ENCODE data around the gene GHRHR. TPM values are rescaled to one million over a fixed set of nuclear protein-coding genes. Genes with fewer than 3 reads are reported as not detected.

GHRHR gene
- total and polyA plus RNA-seq, 2 of the 4 experiments (the other 2 are of a cell fraction), result not detected

GRCh38 chr7:30992414-30992813, 28.7 kb downstream of the GHRHR start:
- H3K4ac ChIP-seq (ENCODE audit: low read depth, low read length), result no peak overlapping the region
- no peak overlapping the region for H4K5ac ChIP-seq (ENCODE audit: low read depth, low read length)
- H4K91ac ChIP-seq (ENCODE audit: insufficient read depth, low read depth, low read length), result no peak overlapping the region
- no peak overlapping the region for H3K56ac ChIP-seq (ENCODE audit: extremely low read depth, insufficient read depth, low read length)
- no peak overlapping the region for H2AK5ac ChIP-seq (ENCODE audit: low read depth, low read length)
- ChIA-PET CTCF (no interaction called here), POLR2A (ENCODE audit: unreplicated experiment) (no interaction called here)
- dilution Hi-C loops (cut with HindIII; ENCODE audit: low sequenced_read_pairs, unreplicated experiment), result no loop called here
- peaks cover under 1% of the 10 kb centered on the region; the same call in 1 of the 2 replicates for H3K27me3 ChIP-seq (ENCODE audit: control insufficient read depth, insufficient read depth, low read length)
- no peak overlapping the region for H3K4me3 ChIP-seq (ENCODE audit: insufficient read depth, low read depth, low read length)
- no peak overlapping the region for H3K27ac ChIP-seq (ENCODE audit: insufficient read depth, low read length)
- H3K36me3 ChIP-seq (ENCODE audit: control insufficient read depth, insufficient read depth, low read length), result no peaks in the 10 kb centered on the region
- no peaks in the 10 kb centered on the region for H4K20me1 ChIP-seq (ENCODE audit: insufficient read depth, low read length)
- intact Hi-C loops (cut with micrococcal nuclease), result no loop called here
- in situ Hi-C loops (cut with MboI; ENCODE audit: low sequenced_read_pairs), result no loop called here
- DNase-seq (no peak), ATAC-seq (ENCODE audit: low read depth) (no peak)
- H2BK5ac ChIP-seq (ENCODE audit: low read depth, low read length, poor library complexity, severe bottlenecking), result no peak overlapping the region
- H2AK9ac ChIP-seq (replicated peaks; ENCODE audit: low read depth, low read length, poor library complexity), result peak overlapping the region; percentile 55
- peak overlapping the region; percentile 43 for H2AFZ ChIP-seq (replicated peaks; ENCODE audit: low read length, poor library complexity)
- no TSS peak for BruUV-seq (replicated peaks)
- H4K8ac ChIP-seq (ENCODE audit: low read depth in 2 of 2, low read length in 2 of 2), result no peak overlapping the region
- 91% methylated on average over 8 of the region's 18 CpGs; no CpG with 5 or more reads in 1 of the 2 experiments for WGBS, 2 experiments (ENCODE audit: extremely low coverage in 2 of 2, insufficient read length in 1 of 2)
- no peaks in the 10 kb centered on the region for H3K4me1 ChIP-seq (ENCODE audit: control insufficient read depth, insufficient read depth, low read length)
- H3K9me3 ChIP-seq (ENCODE audit: control insufficient read depth, insufficient read depth, low read length), result no peaks in the 10 kb centered on the region; the same call in 1 of the 2 replicates
- H3K23ac ChIP-seq (ENCODE audit: low read depth, low read length), result no peak overlapping the region
- H2BK15ac ChIP-seq (ENCODE audit: low read depth, low read length), result no peak overlapping the region
- H3K18ac ChIP-seq (ENCODE audit: low read depth, low read length), result no peak overlapping the region
- no peak for TF ChIP-seq RAD21 (IDR thresholded peaks at IDR 0.05; ENCODE audit: low read length)
- H3K14ac ChIP-seq (replicated peaks; ENCODE audit: low read depth, low read length), result no peak overlapping the region
- no peaks in the 10 kb centered on the region for H3K79me1 ChIP-seq (ENCODE audit: low read depth in 1 of 2, low read length in 2 of 2)
- no peaks in the 10 kb centered on the region for H3K9me1 ChIP-seq (ENCODE audit: insufficient read depth, low read length)
- no peak overlapping the region for H3K4me2 ChIP-seq (ENCODE audit: low read depth, low read length)
- H3K9ac ChIP-seq (ENCODE audit: low read depth, low read length), result no peak overlapping the region
- no peak overlapping the region for H2BK20ac ChIP-seq (ENCODE audit: low read depth, low read length)
- H2BK120ac ChIP-seq (ENCODE audit: low read depth, low read length), result no peak overlapping the region
